GM19240 (cell line): ENCODE measurements around the gene OTOR.
A peak's percentile ranks its signal among the peaks of the same experiment; 100 is the strongest.

Experiments used
- DNase-seq: peaks from one replicate; pipeline ENCODE4 v3.0.0; 2011; ENCODE audit warnings: low spot score; ENCODE audit not compliant: insufficient read length

OTOR gene

DNA sequence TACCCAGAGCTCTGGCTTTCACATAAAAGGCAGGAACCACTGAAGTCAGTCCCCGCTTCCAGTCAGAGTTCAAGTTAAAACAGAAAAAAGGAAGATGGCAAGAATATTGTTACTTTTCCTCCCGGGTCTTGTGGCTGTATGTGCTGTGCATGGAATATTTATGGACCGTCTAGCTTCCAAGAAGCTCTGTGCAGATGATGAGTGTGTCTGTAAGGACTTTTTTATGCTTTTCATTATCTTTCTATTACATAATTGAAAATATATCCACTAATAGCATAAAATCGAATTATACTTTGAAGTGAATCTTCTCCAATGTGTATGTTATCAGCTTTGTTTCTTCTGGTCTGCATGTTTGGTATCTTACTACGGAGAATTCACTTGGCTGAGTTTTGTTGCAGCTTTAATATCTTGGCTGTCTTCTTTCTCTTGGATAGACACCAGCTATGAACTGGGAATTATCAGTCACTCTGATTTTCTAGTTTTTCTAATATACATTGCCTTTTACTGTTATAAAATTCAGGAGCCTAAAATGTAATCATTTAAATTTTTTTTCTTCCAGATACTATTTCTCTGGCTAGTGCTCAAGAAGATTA is at the start of gene OTOR:
TSS of gene OTOR (plus strand) at position 51 of the 593 bp plus-strand sequence. CDS start at position 95, 44 bp downstream.
- DNase-seq: no peak

DNA sequence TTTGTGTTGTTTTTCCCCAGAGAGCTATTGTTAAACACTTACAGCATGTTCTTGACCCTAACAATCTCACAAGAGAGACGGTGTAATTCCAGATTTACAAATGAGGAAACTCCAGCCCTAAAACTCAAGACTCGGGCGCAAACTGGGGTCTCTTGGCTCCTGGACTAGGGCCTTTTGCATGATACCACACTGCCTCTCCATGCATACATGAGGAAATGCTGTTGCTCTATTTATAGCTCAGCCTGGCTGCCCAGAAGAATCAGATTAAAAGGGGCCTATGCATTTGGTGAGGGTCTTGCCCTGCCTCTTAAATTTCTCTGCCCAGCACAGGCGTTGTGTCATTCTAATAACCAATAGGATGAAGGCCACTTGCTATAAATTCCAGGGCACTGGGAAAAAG is 48.9 kb upstream of the OTOR start:
- no peak for DNase-seq

DNA sequence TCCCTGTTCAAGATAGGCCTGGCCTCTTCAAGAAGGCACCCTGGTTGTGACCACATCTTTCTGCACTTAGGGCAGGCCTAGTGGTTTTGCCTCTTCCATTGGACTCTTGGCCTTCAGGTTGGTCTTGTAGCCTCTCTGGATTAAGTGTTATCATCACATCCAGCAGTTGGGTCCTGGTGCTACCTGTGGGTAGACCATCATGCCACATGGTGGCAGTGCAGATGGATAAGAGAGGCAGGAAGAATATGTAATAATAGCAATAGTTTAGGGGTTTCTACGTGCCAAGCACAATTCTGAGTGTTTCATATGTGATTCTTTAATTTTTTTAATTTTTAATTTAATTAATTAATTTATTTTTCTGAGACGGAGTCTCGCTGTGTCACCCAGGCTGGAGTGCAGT is 46.9 kb upstream of the OTOR start:
- DNase-seq: no peak

GRCh38 chr20:16703570-16703969 is 44.6 kb upstream of the OTOR start:
- no peak for DNase-seq

DNA sequence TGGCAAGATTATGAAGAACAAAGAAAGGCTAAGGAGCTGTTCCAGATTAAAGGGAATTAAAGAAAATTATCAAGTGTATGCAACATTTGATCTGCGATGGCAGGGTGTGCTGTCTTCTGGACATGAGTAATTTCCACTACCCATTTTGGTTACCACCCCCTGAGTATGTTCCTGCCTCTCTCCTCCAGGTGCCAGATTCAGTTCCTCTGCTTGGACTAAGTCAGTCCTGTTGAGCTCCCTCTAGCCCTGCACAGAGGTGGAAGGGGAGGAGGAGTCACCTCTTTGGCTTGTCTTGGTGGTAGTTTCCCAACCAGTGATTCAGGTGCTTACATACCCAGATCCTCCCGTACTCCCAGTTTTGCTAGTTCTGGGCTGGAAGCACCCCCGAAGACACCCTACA is 40.5 kb upstream of the OTOR start:
- DNase-seq: no peak

DNA sequence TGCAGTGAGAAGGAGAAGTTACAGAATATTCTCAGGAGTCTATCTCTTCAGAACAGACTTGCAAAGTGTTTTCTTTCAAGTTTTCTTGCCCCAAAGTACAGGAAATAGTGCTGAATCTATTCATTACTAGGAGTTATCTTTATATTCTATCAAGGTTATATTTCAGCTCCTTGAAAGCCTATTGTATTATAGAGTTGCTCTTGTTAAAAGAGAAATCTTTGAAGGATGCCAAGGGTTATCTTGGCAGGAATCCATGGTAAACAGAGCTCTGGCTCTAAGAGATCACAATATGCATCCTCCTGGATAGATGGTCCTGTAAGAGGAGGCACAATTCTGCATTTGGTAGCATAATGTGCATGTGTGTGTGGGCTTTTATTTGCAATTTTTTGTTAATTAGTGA is 39.6 kb upstream of the OTOR start:
- no peak for DNase-seq

DNA sequence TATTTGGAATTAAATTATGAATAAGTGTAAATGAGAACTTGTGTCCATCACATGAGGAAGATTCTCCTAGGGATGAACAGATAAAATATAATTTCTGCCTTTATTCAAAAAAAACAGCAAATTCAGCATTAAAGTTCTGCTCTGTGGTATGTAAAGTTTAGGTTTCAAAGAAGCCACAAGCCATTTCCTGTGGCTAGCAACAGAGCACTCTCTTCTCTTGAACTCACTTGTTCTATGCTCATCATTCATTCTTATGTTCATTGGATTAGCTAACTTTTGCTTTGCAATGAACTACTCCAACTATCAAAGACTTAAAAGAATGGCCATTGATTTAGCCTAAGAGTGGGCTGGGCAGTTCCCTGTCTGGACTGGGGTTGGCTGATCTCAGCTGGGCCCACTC is 39.1 kb upstream of the OTOR start:
- DNase-seq: peak; percentile 29

GRCh38 chr20:16710781-16711180 is 37.4 kb upstream of the OTOR start:
- DNase-seq: no peak

DNA sequence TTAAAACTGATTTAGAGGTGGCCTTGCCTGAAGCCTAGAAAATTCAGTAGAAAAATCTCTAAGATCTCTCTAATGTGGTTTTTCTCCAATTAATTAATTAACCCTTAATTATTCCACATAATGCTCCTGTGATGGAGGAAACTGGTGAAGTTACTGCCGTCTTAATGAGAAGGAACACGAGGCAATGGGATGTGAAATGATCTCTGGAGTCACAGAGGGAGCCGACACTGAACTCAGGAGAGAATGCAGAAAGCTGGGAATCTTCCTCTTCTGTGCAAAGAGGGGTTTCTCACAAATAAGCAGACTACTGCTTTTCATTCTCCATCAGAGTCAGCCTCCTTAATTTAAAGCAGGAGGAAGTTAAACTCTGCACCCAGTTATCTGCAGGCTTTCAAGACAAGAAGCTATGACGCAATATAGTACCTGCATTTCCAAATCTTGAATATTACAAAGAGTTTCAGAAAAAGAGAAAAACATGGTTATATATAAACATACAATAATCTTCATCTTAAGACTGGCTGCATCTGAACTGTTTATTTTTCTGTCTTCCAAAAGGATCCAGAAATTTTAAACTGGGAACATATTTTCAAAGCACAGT is 36.4 kb upstream of the OTOR start:
- no peak for DNase-seq

GRCh38 chr20:16712511-16712947 is 35.6 kb upstream of the OTOR start:
- DNase-seq: no peak

GRCh38 chr20:16713066-16713465 is 35.1 kb upstream of the OTOR start:
- no peak for DNase-seq

- DNase-seq: no peak
These were observed 33.9 kb upstream of the OTOR start for GRCh38 chr20:16714242-16714641.

DNA sequence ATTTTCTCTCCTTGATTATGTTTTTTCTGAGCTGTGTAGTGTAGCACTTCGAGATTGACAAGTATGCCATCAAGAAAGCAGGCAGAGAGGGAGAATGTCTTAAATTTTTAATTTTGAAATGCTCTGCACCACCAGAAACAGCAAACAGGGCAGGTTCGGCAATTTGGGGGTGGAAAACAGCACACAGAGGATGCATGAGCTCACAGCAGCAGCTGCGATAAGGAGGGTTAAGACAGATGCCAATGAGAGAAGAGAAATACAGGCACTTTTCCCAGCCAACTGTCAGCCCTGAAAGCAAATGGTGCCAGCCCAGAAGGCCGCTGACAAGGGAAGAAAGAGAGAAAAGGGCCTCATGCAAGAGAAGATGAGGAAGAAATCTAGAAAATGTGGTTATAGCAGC is 33.4 kb upstream of the OTOR start:
- no peak for DNase-seq

GRCh38 chr20:16719421-16719820 is 28.7 kb upstream of the OTOR start:
- no peak for DNase-seq

GRCh38 chr20:16729080-16729479 is 19.1 kb upstream of the OTOR start:
- DNase-seq: no peak

DNA sequence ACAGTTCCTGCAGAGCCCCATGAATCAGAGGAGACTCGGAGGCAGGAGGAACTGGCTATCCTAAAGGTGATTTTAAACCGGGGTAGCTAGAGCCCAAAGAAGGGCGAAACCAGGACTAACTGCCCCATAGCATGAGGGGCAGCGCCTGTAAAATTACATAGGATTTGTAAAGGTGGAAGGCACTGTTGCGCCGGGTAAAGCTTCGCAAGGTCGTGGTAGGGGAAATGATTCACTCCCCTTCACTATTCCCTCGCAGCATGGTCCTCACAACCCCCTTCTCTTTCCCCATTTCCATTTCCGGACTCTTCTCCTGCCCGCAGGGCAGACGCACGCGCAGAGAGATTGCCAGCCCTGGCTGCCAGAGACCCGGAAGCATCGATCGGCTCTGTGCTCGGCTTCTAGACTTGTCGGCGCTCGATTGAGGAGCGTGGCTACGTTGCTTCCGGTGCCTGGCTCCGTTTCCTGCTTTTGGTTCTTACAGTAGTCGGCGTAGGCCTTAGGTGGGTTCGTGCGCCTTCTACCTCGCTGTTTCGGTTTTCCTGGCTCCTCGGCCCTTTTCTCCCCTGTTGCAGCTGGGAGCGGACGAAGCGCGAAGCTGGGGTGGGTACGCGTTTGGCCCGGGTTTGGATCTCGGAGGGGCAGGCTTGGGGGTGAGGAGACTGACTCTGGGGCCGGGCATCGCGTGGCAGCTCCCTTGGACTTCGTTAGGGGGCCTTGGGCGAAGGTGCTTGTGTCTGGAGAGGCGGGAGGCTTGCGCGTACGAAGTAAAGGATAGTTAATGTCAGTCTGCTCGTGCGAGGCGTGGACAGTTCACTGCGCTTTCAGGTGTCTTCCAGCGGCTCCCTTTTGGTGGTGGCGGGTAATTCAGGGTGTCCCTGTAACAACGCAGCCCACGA is 18.3 kb upstream of the OTOR start, which contains the start of gene SNRPB2:
TSS of gene SNRPB2 (plus strand) at position 462 of the 896 bp plus-strand sequence. CDS start 1,677 bp downstream, outside the sequence.
- peak; percentile 91 for DNase-seq

GRCh38 chr20:16732506-16733152 is 15.5 kb upstream of the OTOR start:
- no peak for DNase-seq

DNA sequence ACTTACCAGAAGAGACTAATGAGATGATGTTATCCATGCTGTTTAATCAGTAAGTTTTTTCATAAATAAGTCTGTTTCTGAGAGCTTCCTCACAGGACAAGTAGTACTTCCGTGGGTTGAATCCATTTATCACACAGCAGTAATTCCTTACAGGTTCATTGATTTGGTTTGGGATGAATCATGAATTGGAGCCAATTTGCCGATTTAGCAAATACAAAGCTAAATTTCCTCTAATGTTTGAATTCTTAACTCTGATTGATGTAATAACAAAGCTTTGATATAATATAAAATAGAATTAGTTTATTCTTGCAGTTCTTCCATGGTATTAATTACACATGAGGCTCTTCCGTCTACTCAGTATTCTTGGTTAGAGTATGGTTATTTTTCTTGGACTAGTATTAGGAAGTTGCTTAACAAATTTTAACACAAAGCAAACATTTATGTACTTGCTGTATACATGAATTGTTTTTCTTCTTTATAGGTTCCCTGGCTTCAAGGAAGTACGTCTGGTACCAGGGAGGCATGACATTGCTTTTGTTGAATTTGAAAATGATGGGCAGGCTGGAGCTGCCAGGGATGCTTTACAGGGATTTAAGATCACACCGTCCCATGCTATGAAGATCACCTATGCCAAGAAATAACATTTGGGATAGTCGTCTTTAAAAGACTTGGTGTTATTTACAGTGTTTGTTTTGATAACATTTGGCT is 7.6 kb upstream of the OTOR start:
- no peak for DNase-seq

- DNase-seq: no peak
These were observed 3.9 kb upstream of the OTOR start for GRCh38 chr20:16744178-16744807.

DNA sequence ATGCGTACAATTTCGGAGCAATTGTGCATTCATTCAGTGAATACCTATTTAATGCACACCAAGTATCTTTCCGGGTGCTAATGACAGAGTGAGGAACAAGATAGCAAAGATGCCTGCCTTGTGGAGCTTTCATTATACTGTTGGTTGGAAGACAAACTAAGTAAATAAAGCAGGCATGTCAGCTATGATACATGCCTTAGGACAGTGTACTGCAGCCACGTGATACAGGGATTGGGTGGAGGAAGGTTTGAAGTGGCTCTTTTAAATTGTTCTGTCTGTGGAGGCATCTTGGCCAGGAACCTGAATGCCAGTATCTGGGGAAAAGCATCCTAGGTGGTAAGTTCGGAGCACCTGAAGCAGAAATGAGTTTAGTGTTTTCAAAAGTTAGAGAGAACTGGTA is 3.0 kb upstream of the OTOR start:
- DNase-seq: no peak
